Epithelial cell of prostate (primary cell): ENCODE measurements around the gene WDR31.
"Not testable (repeated sequence)": the region's sequence is repeated elsewhere in the genome, so short reads cannot be mapped to it uniquely, and the experiment has no call there.

Experiments
- DNase-seq: peaks from one replicate; pipeline ENCODE4 v3.0.0-alpha.2; 2011; ENCODE audit warnings: low read depth, low spot score
- H3K27ac ChIP-seq: fragments of 450-650 bp; 2 replicates; pipeline ENCODE4 v1.5.1; 2017; ENCODE audit warnings: mild to moderate bottlenecking

The WDR31 gene

GRCh38 chr9:113368982-113369854 is 29.1 kb upstream of the WDR31 start:
- no peak overlapping the region for H3K27ac ChIP-seq
- no peak for DNase-seq

- H3K27ac ChIP-seq: no peak overlapping the region
- DNase-seq: no peak
These were observed 28.4 kb upstream of the WDR31 start for GRCh38 chr9:113368348-113368981.

GRCh38 chr9:113365652-113366051 is 25.6 kb upstream of the WDR31 start:
- not testable (repeated sequence) for DNase-seq, H3K27ac ChIP-seq

GRCh38 chr9:113364951-113365350 is 24.9 kb upstream of the WDR31 start:
- H3K27ac ChIP-seq: no peak overlapping the region
- DNase-seq: no peak

- no peak for DNase-seq
- no peak overlapping the region for H3K27ac ChIP-seq
These were observed 23.3 kb upstream of the WDR31 start for GRCh38 chr9:113363336-113363735.

GRCh38 chr9:113361304-113362018 is 21.4 kb upstream of the WDR31 start:
- DNase-seq: no peak

GRCh38 chr9:113360242-113360842 is 20.3 kb upstream of the WDR31 start:
- no peak for DNase-seq
- no peak overlapping the region for H3K27ac ChIP-seq

More at GRCh38 chr9:113361304-113362018, 21.4 kb upstream of the WDR31 start:
- H3K27ac ChIP-seq: no peak overlapping the region

GRCh38 chr9:113359385-113359784 is 19.3 kb upstream of the WDR31 start:
- DNase-seq: no peak
- H3K27ac ChIP-seq: no peak overlapping the region

GRCh38 chr9:113356686-113357292 is 16.7 kb upstream of the WDR31 start:
- H3K27ac ChIP-seq: no peak overlapping the region
- DNase-seq: no peak

GRCh38 chr9:113355040-113355596 is 15.0 kb upstream of the WDR31 start:
- no peak overlapping the region for H3K27ac ChIP-seq
- DNase-seq: no peak

- no peak overlapping the region for H3K27ac ChIP-seq
- DNase-seq: no peak
These were observed 12.3 kb upstream of the WDR31 start for GRCh38 chr9:113352411-113352810.

GRCh38 chr9:113352006-113352405 is 11.9 kb upstream of the WDR31 start:
- no peak overlapping the region for H3K27ac ChIP-seq
- DNase-seq: no peak

- DNase-seq: no peak
- H3K27ac ChIP-seq: no peak overlapping the region
These were observed 10.9 kb upstream of the WDR31 start for GRCh38 chr9:113350937-113351336.

GRCh38 chr9:113350107-113350661 is 10.1 kb upstream of the WDR31 start:
- H3K27ac ChIP-seq: no peak overlapping the region
- DNase-seq: no peak

- H3K27ac ChIP-seq: no peak within 1 kb of the TSS
- no peak for DNase-seq
These were observed 9.5 kb upstream of the WDR31 start, which contains the start of gene BSPRY for GRCh38 chr9:113349445-113350094. TSS of gene BSPRY (plus strand) at chr9:113349541. CDS start at chr9:113349580, 39 bp downstream.

- DNase-seq: no peak
- no peak overlapping the region for H3K27ac ChIP-seq
These were observed 9.0 kb upstream of the WDR31 start for GRCh38 chr9:113349066-113349444.

- no peak for DNase-seq
- no peak overlapping the region for H3K27ac ChIP-seq
These were observed 8.4 kb upstream of the WDR31 start for GRCh38 chr9:113348437-113348836.

GRCh38 chr9:113345671-113346070 is 5.6 kb upstream of the WDR31 start:
- no peak overlapping the region for H3K27ac ChIP-seq

GRCh38 chr9:113345190-113345589 is 5.1 kb upstream of the WDR31 start:
- no peak overlapping the region for H3K27ac ChIP-seq
- DNase-seq: no peak

More at GRCh38 chr9:113345671-113346070, 5.6 kb upstream of the WDR31 start:
- DNase-seq: no peak
